SH-SY5Y (cell line): ENCODE measurements around the gene FBXL5.

Experiments used
- GATA2 ChIP-seq: IDR thresholded peaks from 2 replicates; pipeline ENCODE4 v1.6.1; 2011; ENCODE audit warnings: mild to moderate bottlenecking, low read depth, low read length
- GATA3 ChIP-seq: IDR thresholded peaks from 2 replicates; pipeline ENCODE4 v1.6.1; 2011; ENCODE audit warnings: low read depth, mild to moderate bottlenecking, low read length, moderate library complexity

DNA sequence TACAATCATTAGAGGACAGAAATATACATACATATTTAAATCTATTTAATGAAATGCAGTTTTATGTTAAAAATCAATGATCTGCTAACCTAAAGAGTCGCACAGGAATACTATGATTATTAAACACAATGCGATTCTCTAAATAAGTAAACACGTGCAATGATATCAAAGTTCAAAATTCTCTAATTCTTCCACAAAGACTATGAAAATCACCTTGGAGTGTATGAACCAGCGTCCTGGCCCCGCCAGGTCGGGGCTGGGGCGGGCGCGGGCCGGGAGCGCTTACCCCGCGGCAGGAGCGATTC is 25.9 kb upstream of the FBXL5 start:
- no peak for TF ChIP-seq GATA3
- no peak for TF ChIP-seq GATA2
